Measurements from ENCODE around the gene SLC6A3. TPM values are rescaled to one million over a fixed set of nuclear protein-coding genes. Genes with fewer than 3 reads are reported as not detected.

SLC6A3 gene
- total and polyA plus RNA-seq, 2 experiments from 2014 or later, result not detected

DNA sequence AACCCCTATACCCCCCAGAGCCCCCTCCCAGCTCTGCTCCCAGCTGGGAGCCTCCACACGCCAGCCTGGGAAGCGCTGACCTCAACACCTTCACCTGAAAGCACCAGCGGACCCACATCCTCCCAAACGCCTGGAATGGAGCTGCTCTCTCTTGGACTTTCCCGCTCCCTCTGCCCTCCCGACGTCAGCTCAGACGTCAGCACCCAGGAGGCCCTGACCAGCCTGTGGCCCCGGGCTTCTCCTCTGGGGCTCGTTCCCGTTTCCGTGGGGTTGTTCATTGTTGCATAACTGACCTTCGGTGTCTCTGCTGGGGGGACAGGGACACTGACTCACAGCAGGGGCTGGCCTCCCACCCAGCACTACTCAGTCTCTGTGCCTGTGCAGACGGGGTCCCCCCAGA lies 35.0 kb upstream of the SLC6A3 start:
- no peaks in the 10 kb centered on the region for H3K4me1 ChIP-seq (ENCODE audit: insufficient read depth)
- H3K79me2 ChIP-seq (ENCODE audit: insufficient read depth), result no peaks in the 10 kb centered on the region
- TF ChIP-seq EZH2 (IDR thresholded peaks at IDR 0.05; ENCODE audit: insufficient read depth, poor library complexity, severe bottlenecking), result no peak
- no peak for TF ChIP-seq EZH2phosphoT487 (IDR thresholded peaks at IDR 0.05; ENCODE audit: insufficient read depth, low read depth)
- H3K9ac ChIP-seq, result no peak overlapping the region
- no peak overlapping the region for H3K4me3 ChIP-seq
- no peaks in the 10 kb centered on the region for H3K9me2 ChIP-seq (ENCODE audit: insufficient read depth)
- H3K4me2 ChIP-seq (ENCODE audit: unreplicated experiment), result no peak overlapping the region
- no peak overlapping the region for H3K27ac ChIP-seq
- WGBS, 2 experiments (ENCODE audit: low coverage in 1 of 2, low lambda C conversion rate in 2 of 2, missing lambda C conversion rate in 2 of 2), result 68 to 69% methylated on average over 14 of the region's 14 CpGs
- no peak overlapping the region for H2AFZ ChIP-seq
- no peaks in the 10 kb centered on the region for H4K20me1 ChIP-seq (ENCODE audit: insufficient read depth)
- in situ Hi-C loops (cut with MboI), result loop anchor here (10.0 kb wide), 1 partner anchor 125 kb away; no protein-coding TSS in a partner anchor
- H3K9me3 ChIP-seq (ENCODE audit: low read depth), result no peaks in the 10 kb centered on the region
- H3F3A ChIP-seq (ENCODE audit: insufficient read depth), result no peaks in the 10 kb centered on the region
- DNase-seq, result no peak
- H3K27me3 ChIP-seq (replicated peaks; ENCODE audit: insufficient read depth), result no peaks in the 10 kb centered on the region
- H3K36me3 ChIP-seq (ENCODE audit: low read depth), result peaks cover 11% of the 10 kb centered on the region

- Histone ChIP-seq H3K4me2 (ENCODE audit: unreplicated experiment) (no peak overlapping the region), H3K9me3 (ENCODE audit: low read depth) (no peaks in the 10 kb centered on the region), H3F3A (ENCODE audit: insufficient read depth) (no peaks in the 10 kb centered on the region), H3K79me2 (ENCODE audit: insufficient read depth) (no peaks in the 10 kb centered on the region), H3K36me3 (ENCODE audit: low read depth) (peaks cover 13% of the 10 kb centered on the region), H4K20me1 (ENCODE audit: insufficient read depth) (no peaks in the 10 kb centered on the region), H2AFZ (no peak overlapping the region), H3K9ac (no peak overlapping the region), H3K27ac (peak overlapping the region; percentile 3; the same call in 1 of the 2 replicates), H3K4me1 (ENCODE audit: insufficient read depth) (no peaks in the 10 kb centered on the region), H3K27me3 (replicated peaks; ENCODE audit: insufficient read depth) (no peaks in the 10 kb centered on the region), H3K9me2 (ENCODE audit: insufficient read depth) (no peaks in the 10 kb centered on the region), H3K4me3 (no peak overlapping the region)
- peak; percentile 77 for DNase-seq
- in situ Hi-C loops (cut with MboI), result loop anchor here (10.0 kb wide), 1 partner anchor 125 kb away; no protein-coding TSS in a partner anchor
- no peak for TF ChIP-seq EZH2phosphoT487 (IDR thresholded peaks at IDR 0.05; ENCODE audit: insufficient read depth, low read depth)
- no peak for TF ChIP-seq EZH2 (IDR thresholded peaks at IDR 0.05; ENCODE audit: insufficient read depth, poor library complexity, severe bottlenecking)
- WGBS, 2 experiments (ENCODE audit: low coverage in 1 of 2, low lambda C conversion rate in 2 of 2, missing lambda C conversion rate in 2 of 2), result 33 to 36% methylated on average over 20 to 21 of the region's 21 CpGs
These were observed 34.4 kb upstream of the SLC6A3 start for GRCh38 chr5:1479581-1480188.

- no peaks in the 10 kb centered on the region for H3K4me1 ChIP-seq (ENCODE audit: insufficient read depth)
- no peaks in the 10 kb centered on the region for H3K9me2 ChIP-seq (ENCODE audit: insufficient read depth)
- WGBS, 2 experiments (ENCODE audit: low coverage in 1 of 2, low lambda C conversion rate in 2 of 2, missing lambda C conversion rate in 2 of 2), result 92 to 96% methylated on average over 7 of the region's 7 CpGs
- H3K9me3 ChIP-seq (ENCODE audit: low read depth), result no peaks in the 10 kb centered on the region
- H3K9ac ChIP-seq, result no peak overlapping the region
- no peaks in the 10 kb centered on the region for H4K20me1 ChIP-seq (ENCODE audit: insufficient read depth)
- no peaks in the 10 kb centered on the region for H3K27me3 ChIP-seq (replicated peaks; ENCODE audit: insufficient read depth)
- no peak overlapping the region for H2AFZ ChIP-seq
- H3K27ac ChIP-seq, result peak overlapping the region; percentile 3; the same call in 1 of the 2 replicates
- no peaks in the 10 kb centered on the region for H3F3A ChIP-seq (ENCODE audit: insufficient read depth)
- no peak overlapping the region for H3K4me2 ChIP-seq (ENCODE audit: unreplicated experiment)
- H3K36me3 ChIP-seq (ENCODE audit: low read depth), result peaks cover 14% of the 10 kb centered on the region
- H3K79me2 ChIP-seq (ENCODE audit: insufficient read depth), result no peaks in the 10 kb centered on the region
- no peak for DNase-seq
- no peak overlapping the region for H3K4me3 ChIP-seq
- in situ Hi-C loops (cut with MboI), result no loop called here
- no peak for TF ChIP-seq EZH2 (IDR thresholded peaks at IDR 0.05; ENCODE audit: insufficient read depth, poor library complexity, severe bottlenecking)
- TF ChIP-seq EZH2phosphoT487 (IDR thresholded peaks at IDR 0.05; ENCODE audit: insufficient read depth, low read depth), result no peak
These were observed 33.8 kb upstream of the SLC6A3 start for GRCh38 chr5:1479066-1479465.

- H3K27ac ChIP-seq, result no peak overlapping the region
- H3K9me2 ChIP-seq (ENCODE audit: insufficient read depth), result no peaks in the 10 kb centered on the region
- no peaks in the 10 kb centered on the region for H3K4me1 ChIP-seq (ENCODE audit: insufficient read depth)
- H3K79me2 ChIP-seq (ENCODE audit: insufficient read depth), result no peaks in the 10 kb centered on the region
- H3K27me3 ChIP-seq (replicated peaks; ENCODE audit: insufficient read depth), result no peaks in the 10 kb centered on the region
- in situ Hi-C loops (cut with MboI), result no loop called here
- TF ChIP-seq EZH2phosphoT487 (IDR thresholded peaks at IDR 0.05; ENCODE audit: insufficient read depth, low read depth), result no peak
- no peak for TF ChIP-seq EZH2 (IDR thresholded peaks at IDR 0.05; ENCODE audit: insufficient read depth, poor library complexity, severe bottlenecking)
- H3K4me2 ChIP-seq (ENCODE audit: unreplicated experiment), result no peak overlapping the region
- H3K9ac ChIP-seq, result no peak overlapping the region
- no peaks in the 10 kb centered on the region for H3F3A ChIP-seq (ENCODE audit: insufficient read depth)
- H3K9me3 ChIP-seq (ENCODE audit: low read depth), result no peaks in the 10 kb centered on the region
- peaks cover 20% of the 10 kb centered on the region for H3K36me3 ChIP-seq (ENCODE audit: low read depth)
- 92 to 94% methylated on average over 13 of the region's 13 CpGs for WGBS, 2 experiments (ENCODE audit: low coverage in 1 of 2, low lambda C conversion rate in 2 of 2, missing lambda C conversion rate in 2 of 2)
- no peaks in the 10 kb centered on the region for H4K20me1 ChIP-seq (ENCODE audit: insufficient read depth)
- no peak overlapping the region for H2AFZ ChIP-seq
- DNase-seq, result no peak
- no peak overlapping the region for H3K4me3 ChIP-seq
These were observed 33.2 kb upstream of the SLC6A3 start for GRCh38 chr5:1478271-1479035.

All from GM23248 (cell line).